Prostate gland (tissue), 2 donors: ENCODE measurements around the gene PDLIM7.

Experiments used
- POLR2A ChIP-seq: fragments of 450-650 bp; IDR thresholded peaks from one replicate; pipeline ENCODE4 v1.6.1; 2016; ENCODE audit warnings: antibody characterized with exemption, mild to moderate bottlenecking
- POLR2AphosphoS5 ChIP-seq: sonication (generic); formaldehyde crosslinking; IDR thresholded peaks from one replicate; pipeline ENCODE4 v1.6.1; 2017; ENCODE audit warnings: antibody characterized with exemption
- TF ChIP-seq, protein P1 (sequence below), 4 experiments: fragments of 200-600 bp in 2 of 4; fragments of 450-650 bp in 2 of 4; sonication (generic) in 2 of 4; IDR thresholded peaks; 1 replicate in 3 of 4; 2 replicates in 1 of 4; pipeline ENCODE4 v1.5.1; 2016 to 2019; ENCODE audit warnings: antibody characterized with exemption in 4 of 4, mild to moderate bottlenecking in 2 of 4, moderate library complexity in 2 of 4

DNA sequence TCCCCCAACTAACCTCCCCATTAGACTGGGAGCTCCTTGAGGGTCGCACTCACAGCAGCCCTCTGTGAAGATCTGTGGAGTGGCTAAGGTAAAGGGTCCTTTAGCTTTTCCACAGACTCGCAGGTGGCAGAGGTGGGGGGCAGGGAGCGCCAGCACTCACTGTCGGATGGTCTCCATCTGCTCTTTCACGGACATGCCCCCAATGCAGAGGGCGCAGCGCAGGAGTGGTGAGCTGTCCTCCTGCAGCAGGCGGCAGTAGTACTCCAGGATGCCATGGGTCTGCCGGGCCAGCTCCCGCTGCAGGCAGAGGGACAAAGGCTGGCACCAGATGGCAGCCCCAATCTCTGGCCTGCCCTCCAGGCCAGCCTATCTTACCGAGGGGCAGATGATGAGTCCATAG lies 17.1 kb upstream of the PDLIM7 start:
- TF ChIP-seq POLR2AphosphoS5: no peak
- TF ChIP-seq, protein P1, sequence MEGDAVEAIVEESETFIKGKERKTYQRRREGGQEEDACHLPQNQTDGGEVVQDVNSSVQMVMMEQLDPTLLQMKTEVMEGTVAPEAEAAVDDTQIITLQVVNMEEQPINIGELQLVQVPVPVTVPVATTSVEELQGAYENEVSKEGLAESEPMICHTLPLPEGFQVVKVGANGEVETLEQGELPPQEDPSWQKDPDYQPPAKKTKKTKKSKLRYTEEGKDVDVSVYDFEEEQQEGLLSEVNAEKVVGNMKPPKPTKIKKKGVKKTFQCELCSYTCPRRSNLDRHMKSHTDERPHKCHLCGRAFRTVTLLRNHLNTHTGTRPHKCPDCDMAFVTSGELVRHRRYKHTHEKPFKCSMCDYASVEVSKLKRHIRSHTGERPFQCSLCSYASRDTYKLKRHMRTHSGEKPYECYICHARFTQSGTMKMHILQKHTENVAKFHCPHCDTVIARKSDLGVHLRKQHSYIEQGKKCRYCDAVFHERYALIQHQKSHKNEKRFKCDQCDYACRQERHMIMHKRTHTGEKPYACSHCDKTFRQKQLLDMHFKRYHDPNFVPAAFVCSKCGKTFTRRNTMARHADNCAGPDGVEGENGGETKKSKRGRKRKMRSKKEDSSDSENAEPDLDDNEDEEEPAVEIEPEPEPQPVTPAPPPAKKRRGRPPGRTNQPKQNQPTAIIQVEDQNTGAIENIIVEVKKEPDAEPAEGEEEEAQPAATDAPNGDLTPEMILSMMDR (IDR thresholded peaks at IDR 0.05): no peak
- no peak for TF ChIP-seq POLR2A
